ENCODE measurements around the gene PCDH8. TPM values are rescaled to one million over a fixed set of nuclear protein-coding genes. Genes with fewer than 3 reads are reported as not detected.

The PCDH8 gene
- total RNA-seq, 1 experiment from 2014 or later: not detected

DNA sequence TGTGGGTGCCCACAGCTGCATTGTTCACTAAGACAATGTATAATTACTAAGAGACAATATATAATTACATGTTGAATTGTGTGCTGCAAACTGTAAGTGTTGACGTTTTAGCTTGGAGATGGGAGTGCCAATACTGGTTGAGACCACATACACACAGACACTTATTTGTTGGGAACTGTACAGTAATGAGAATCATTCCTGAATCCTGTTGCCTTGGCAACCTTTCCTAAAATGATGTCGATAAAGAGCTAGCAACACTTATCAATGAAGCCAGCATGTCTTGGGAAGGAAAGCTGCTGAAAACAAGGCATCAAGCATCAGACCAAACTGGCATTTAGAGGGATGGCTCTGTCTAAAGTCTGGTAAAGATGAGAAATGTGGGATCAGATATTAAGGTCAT is 51.3 kb downstream of the PCDH8 start:
- H3K27ac Mint-ChIP-seq (ENCODE audit: unreplicated experiment): no peak overlapping the region
- TF ChIP-seq, protein P1, sequence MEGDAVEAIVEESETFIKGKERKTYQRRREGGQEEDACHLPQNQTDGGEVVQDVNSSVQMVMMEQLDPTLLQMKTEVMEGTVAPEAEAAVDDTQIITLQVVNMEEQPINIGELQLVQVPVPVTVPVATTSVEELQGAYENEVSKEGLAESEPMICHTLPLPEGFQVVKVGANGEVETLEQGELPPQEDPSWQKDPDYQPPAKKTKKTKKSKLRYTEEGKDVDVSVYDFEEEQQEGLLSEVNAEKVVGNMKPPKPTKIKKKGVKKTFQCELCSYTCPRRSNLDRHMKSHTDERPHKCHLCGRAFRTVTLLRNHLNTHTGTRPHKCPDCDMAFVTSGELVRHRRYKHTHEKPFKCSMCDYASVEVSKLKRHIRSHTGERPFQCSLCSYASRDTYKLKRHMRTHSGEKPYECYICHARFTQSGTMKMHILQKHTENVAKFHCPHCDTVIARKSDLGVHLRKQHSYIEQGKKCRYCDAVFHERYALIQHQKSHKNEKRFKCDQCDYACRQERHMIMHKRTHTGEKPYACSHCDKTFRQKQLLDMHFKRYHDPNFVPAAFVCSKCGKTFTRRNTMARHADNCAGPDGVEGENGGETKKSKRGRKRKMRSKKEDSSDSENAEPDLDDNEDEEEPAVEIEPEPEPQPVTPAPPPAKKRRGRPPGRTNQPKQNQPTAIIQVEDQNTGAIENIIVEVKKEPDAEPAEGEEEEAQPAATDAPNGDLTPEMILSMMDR (IDR thresholded peaks at IDR 0.05; ENCODE audit: unreplicated experiment): no peak
- no peak for DNase-seq
- H3K4me1 Mint-ChIP-seq (ENCODE audit: low read depth, unreplicated experiment): no peaks in the 10 kb centered on the region
- intact Hi-C loops (cut with micrococcal nuclease; ENCODE audit: unreplicated experiment): no loop called here
- peaks cover 47% of the 10 kb centered on the region for H3K27me3 Mint-ChIP-seq (ENCODE audit: unreplicated experiment)
- no peaks in the 10 kb centered on the region for H3K9me3 Mint-ChIP-seq (ENCODE audit: low read depth, unreplicated experiment)
- no peaks in the 10 kb centered on the region for H3K36me3 Mint-ChIP-seq (ENCODE audit: insufficient read depth, unreplicated experiment)
- CTCF ChIA-PET: interaction anchor here (1.5 kb wide), 1 partner anchor 12 kb away, joined by 4 read pairs; no protein-coding TSS in a partner anchor
- no TSS peak for BruUV-seq (replicated peaks)
- H3K4me3 Mint-ChIP-seq (ENCODE audit: low read depth, unreplicated experiment): no peak overlapping the region

DNA sequence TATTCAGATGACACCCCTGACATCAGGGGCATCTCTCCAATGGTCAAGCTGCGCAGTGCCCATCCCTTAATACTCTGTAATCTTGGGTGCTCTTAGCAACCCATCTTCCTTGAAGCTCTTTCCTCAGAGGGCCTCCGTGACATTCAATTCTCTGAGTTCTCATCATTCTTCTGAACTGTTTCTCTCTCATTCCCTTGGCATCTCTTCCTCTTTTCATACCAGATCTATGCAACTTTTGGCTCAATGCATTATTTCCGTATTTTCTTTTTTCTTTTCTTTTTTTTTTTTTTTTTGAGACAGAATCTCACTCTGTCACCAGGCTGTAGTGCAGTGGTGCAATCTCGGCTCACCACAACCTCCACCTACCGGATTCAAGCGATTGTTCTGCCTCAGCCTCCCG is 53.9 kb downstream of the PCDH8 start:
- no peaks in the 10 kb centered on the region for H3K4me1 Mint-ChIP-seq (ENCODE audit: low read depth, unreplicated experiment)
- CTCF ChIA-PET: interaction anchor here (0.7 kb wide), 1 partner anchor 362 kb away, joined by 6 read pairs; no protein-coding TSS in a partner anchor
- H3K27me3 Mint-ChIP-seq (ENCODE audit: unreplicated experiment): peaks cover 47% of the 10 kb centered on the region
- H3K9me3 Mint-ChIP-seq (ENCODE audit: low read depth, unreplicated experiment): no peaks in the 10 kb centered on the region
- no peaks in the 10 kb centered on the region for H3K36me3 Mint-ChIP-seq (ENCODE audit: insufficient read depth, unreplicated experiment)
- no peak overlapping the region for H3K27ac Mint-ChIP-seq (ENCODE audit: unreplicated experiment)
- H3K4me3 Mint-ChIP-seq (ENCODE audit: low read depth, unreplicated experiment): no peak overlapping the region
- intact Hi-C loops (cut with micrococcal nuclease; ENCODE audit: unreplicated experiment): no loop called here
- TF ChIP-seq, protein P1 (IDR thresholded peaks at IDR 0.05; ENCODE audit: unreplicated experiment): no peak
- BruUV-seq (replicated peaks): no TSS peak
- DNase-seq: no peak

DNA sequence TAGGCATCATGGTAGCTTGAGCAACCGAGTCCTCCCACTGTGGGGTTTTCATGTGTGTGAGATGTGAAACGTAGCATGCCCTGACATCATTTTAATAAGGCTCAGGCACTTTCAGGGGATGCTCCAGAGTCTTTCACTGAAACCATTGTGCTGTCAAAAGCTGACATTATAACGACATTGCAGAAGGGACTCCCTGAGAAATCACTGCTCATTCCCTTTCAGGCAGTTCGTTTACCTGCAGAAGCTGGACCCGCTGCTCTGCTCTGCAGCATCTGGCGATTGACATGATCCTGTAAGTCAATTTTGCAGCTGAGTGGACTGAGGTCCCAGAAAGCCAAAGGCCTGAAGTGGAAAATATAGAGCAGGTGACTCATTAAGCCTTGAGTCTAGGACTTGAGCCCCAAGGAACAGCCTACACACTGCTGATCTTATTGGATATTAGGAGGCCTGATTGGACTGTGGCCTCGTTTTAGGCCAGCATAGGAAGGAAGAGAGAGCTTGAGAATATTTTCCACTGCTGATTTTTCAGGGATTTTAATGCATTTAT is 54.9 kb downstream of the PCDH8 start:
- TF ChIP-seq, protein P1 (IDR thresholded peaks at IDR 0.05; ENCODE audit: unreplicated experiment): no peak
- CTCF ChIA-PET: no interaction called here
- Mint-ChIP-seq H3K9me3 (ENCODE audit: low read depth, unreplicated experiment) (no peaks in the 10 kb centered on the region), H3K36me3 (ENCODE audit: insufficient read depth, unreplicated experiment) (no peaks in the 10 kb centered on the region), H3K4me1 (ENCODE audit: low read depth, unreplicated experiment) (no peaks in the 10 kb centered on the region), H3K27me3 (ENCODE audit: unreplicated experiment) (peaks cover 40% of the 10 kb centered on the region), H3K4me3 (ENCODE audit: low read depth, unreplicated experiment) (no peak overlapping the region), H3K27ac (ENCODE audit: unreplicated experiment) (no peak overlapping the region)
- no peak for DNase-seq
- intact Hi-C loops (cut with micrococcal nuclease; ENCODE audit: unreplicated experiment): no loop called here
- BruUV-seq (replicated peaks): no TSS peak

Small RNA genes lying within 50 kb of the gene (microRNA-seq; reads per million reads assigned to microRNA genes)
- not detected for gene MIR759

Other genes with a start within 250 kb of the PCDH8 start
- 6.8 and 8.6 TPM in 2 replicates for gene HNRNPA1L2, start 206.2 kb downstream of the PCDH8 start, total RNA-seq (2022)
- 48.0 and 58.4 TPM in 2 replicates for gene SUGT1, start 195.8 kb downstream of the PCDH8 start, total RNA-seq (2022)
- gene CNMD, start 108.8 kb downstream of the PCDH8 start, total RNA-seq (2022): not detected in 2 replicates
- 33.5 and 55.7 TPM in 2 replicates for gene OLFM4, start 180.2 kb upstream of the PCDH8 start, total RNA-seq (2022)

All from Calu3 (cell line).